Muscle of arm (tissue), 12 donors: ENCODE data around the gene TMEM87B. TPM values are rescaled to one million over a fixed set of nuclear protein-coding genes. Genes with fewer than 3 reads are reported as not detected.
"Not testable (repeated sequence)": the region's sequence is repeated elsewhere in the genome, so short reads cannot be mapped to it uniquely, and the experiment has no call there.

Experiments
- DNase-seq: peaks from one replicate; pipeline ENCODE4 v3.0.0-alpha.2; 2013
- polyA plus RNA-seq, 12 donors: library from polyadenylated mRNA; unstranded; fragments of 120-200 nt; gene quantifications; one replicate each; pipeline ENCODE4 v1.2.1, GENCODE V29; 2013; ENCODE audit not compliant: insufficient read length in 12 of 12

Gene TMEM87B
- polyA plus RNA-seq, 12 donors, result 12.4 to 26.2 (median 19.7) TPM; not detected in 1

- DNase-seq, result no peak
Observed at GRCh38 chr2:112032224-112032586, 22.9 kb upstream of the TMEM87B start.

DNA sequence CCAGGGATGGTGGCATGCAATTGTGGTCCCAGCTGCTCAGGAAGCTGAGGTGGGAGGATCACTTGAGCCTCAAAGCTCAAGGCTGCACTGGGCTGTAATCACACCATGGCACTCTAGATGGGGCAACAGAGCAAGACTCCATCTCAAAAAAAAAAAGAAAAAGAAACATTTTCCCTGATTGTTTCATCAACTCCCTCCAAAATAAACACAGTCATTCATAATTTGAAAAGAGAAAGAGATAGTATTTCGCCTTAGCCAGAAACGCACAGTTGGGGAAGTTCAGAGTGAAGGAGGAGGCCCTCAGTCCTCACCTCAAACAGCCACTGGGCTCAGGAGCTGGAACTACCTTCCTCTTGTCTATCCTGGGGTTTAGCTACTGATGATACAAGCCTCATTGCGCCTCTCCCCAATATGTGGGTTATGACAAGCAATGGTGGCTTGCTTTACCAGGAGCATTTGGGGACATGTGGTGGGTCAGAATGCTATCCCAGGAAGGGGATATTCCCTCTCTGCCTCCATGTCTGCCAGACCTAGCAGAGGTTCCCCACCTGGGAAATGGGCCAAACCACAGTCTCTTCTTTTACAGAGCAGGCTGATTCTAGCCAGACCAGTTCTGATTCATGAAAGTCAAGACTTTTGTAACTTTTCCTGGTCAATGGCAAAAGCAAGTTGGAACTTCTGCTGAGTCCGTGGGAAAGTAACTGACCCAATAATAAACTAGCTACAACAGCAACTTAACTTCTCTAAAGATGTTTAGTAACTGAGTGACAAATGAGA, 22.2 kb upstream of the TMEM87B start:
- DNase-seq, result no peak

GRCh38 chr2:112033600-112033999, 21.5 kb upstream of the TMEM87B start:
- DNase-seq, result no peak

GRCh38 chr2:112034924-112035323, 20.1 kb upstream of the TMEM87B start:
- DNase-seq, result no peak

GRCh38 chr2:112035786-112036185, 19.3 kb upstream of the TMEM87B start:
- DNase-seq, result no peak

DNA sequence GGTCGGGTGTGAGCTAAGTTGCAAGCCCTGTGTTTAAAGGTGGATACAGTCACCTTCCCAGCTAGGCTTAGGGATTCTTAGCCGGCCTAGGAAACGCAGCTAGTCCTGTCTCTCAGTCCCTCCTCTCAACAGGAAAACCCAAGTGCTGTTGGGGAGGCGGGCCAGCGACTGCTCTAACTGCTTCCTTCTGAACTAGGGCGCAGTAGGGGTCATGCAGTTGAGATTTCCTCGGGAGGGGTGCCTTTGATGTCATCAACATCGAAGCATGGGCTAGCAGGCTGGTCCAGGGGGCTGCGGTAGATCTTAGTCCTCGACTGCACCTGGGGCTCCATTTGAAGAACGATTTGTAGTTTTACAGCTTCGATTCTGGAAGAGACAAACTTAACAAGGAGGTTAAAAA, 15.5 kb upstream of the TMEM87B start:
- DNase-seq, result not testable (repeated sequence)

DNA sequence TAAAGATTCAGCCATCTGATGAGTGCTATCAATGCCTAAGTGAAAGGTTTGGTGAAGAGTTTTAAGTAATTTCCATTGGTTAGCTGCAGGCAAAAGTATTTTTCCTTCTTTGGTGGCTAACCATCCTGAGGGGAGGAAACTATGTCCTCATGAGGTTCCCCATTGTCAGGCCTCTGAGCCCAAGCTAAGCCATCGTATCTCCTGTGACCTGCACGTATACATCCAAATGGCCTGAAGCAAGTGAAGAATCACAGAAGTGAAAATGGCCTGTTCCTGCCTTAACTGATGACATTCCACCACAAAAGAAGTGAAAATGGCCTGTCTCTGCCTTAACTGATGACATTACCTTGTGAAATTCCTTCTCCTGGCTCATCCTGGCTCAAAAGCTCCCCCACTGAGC, 15.0 kb upstream of the TMEM87B start:
- DNase-seq, result not testable (repeated sequence)

GRCh38 chr2:112041460-112041859, 13.6 kb upstream of the TMEM87B start:
- DNase-seq, result not testable (repeated sequence)

DNA sequence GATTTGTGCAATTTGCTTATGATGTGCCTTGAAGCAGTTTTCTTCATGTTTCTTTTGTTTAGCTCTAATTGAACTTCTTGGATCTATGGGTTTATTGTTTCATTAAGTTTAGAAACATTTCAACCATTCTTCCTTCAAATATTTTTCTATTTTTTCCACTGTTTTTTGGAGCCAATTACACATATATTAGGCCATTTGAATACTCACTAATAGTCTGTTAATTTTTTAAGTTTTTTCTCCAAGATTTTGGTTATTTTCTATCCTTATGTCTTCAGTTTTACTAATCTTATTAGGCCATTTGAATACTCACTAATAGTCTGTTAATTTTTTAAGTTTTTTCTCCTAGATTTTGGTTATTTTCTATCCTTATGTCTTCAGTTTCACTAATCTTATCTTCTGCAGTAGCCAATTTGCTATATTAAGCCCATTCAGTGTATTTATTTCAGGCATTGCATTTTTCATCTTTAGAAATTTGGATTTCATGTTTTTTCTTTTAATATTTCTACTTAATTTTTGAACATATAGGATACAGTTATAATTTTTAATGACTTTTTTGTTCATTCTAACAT, 9.5 kb upstream of the TMEM87B start:
- DNase-seq, result no peak

- DNase-seq, result no peak
Observed at GRCh38 chr2:112046231-112046630, 8.8 kb upstream of the TMEM87B start.

DNA sequence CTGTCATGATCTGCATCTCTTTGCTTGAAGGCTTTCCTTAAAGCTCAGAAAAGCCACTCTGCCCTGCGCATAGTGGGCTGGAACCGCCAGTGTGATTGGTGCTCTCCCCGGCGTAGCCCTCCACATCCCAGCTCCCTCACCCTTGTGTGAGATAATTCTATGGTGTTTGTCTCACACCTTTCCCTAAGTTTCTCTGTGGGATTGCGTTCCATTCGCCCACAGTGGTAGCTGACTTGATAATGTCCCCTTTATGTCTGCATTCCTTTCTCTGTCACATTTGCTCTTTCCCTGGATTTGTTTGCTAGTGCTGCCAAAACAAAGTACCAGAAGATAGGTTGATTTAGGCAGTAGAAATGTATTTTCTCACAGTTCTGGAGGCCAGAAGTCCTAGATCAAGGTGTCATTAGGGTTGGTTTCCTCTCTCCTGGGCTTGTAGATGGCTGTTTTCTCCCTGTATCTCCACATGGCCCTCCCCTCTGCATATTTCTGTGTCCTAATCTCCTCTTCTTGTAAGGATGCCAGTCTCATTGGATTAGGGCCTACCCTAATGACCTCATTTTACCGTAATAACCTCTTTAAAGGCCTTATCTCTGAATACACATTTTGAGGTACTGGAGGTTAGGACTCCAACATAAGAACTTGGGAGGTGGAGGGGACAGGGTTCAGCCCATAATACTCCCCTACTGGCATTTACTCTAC, 7.4 kb upstream of the TMEM87B start:
- DNase-seq, result no peak

DNA sequence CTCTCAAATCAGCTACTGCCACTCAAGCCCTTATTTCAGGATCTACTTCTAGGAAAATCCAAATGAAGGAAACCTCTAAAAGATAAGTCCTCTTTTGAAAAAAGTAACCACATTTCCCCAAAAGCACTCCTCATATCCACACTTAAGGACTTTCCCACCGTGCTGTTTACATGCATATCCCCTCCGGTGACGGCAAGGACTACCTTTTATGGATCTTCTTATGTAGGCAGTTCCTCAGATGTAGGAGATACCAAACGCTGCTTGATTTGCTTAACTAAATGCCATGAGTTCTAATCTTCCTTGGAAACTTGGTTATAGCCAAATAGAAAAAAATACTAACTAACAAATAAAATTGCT, 6.9 kb upstream of the TMEM87B start:
- DNase-seq, result no peak

DNA sequence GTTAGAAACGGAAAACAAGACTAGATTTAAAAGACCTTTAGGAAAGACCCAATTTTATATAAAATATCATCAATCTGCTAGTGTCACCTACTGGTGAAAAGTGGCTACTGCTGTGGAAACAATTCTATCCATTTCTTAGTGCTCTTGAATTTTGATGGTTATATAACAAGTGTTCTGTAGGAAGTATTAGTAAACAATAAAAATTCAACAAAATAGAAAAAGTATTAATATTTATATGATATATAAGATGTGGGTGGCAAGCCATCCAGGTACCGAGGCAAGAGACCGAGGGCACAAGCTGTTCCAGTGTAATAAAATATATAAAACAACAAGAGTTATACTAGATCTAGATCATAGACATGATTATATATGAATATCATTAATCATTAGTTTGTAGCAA, 6.2 kb upstream of the TMEM87B start:
- DNase-seq, result peak; percentile 67

DNA sequence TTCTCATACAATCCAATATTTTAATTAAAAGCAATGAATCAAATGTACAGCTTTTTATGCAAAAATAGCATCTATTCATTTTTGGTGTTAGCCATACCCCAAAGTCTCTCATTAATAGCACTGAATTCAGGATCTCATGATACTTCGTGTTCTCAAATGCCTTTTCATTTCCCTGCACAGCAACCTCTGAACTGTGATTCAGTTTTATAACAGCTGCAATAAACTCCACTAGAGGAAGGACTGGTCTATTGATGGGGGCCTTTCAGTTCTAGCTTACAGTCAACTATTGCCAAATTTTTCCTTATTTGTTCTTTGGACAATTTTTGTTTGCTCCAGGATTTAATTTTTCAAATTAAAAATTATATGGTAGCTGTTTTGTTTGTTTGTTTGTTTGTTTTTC, 4.8 kb upstream of the TMEM87B start:
- no peak for DNase-seq

DNA sequence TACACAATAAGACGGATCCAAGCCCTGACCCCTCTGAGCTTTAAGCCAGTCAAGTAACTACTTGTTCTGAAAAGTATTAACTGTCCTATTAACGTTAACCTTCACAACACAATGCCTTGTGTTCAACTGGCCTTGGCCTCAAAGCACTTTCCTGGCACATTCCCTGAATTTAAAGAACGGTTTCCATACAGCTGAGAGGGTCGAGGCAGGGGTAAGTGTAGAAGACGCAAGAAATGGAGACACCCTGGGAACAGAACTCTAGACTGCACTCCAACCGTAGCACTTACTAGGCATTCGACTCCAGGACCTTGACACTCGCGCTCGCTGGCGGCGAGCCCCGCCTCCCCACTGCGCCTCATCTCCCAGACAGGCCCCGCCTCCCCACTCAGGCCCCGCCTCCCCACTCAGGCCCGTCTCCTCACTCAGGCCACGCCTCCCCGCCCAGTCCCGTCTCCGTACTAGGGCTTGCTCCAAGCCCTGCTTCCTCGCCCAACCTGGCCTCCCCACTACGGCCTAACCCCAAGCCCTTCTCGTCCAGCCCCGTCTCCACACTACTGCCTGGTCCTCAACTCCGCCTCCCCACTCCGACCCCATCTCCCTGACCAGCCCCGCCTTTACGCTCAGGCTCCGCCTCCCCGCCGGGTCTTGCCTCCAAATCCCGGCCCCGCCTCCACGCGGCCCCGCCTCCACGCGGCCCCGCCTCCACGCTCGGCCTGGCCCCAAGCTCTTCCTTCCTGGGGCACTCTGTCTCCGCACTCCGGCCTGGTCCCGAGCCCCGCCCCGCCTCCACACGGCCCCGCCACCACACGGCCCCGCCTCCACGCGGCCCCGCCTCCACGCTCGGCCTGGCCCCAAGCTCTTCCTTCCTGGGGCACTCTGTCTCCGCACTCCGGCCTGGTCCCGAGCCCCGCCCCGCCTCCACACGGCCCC, 887 bp upstream of the TMEM87B start:
- peak; percentile 94 for DNase-seq

- peak; percentile 90 for DNase-seq
Observed at GRCh38 chr2:112055730-112056625, 909 bp downstream of the TMEM87B start.

GRCh38 chr2:112056626-112056987, 1.5 kb downstream of the TMEM87B start:
- DNase-seq, result no peak

- DNase-seq, result no peak
Observed at GRCh38 chr2:112059671-112060070, 4.6 kb downstream of the TMEM87B start.

- no peak for DNase-seq
Observed at GRCh38 chr2:112061299-112061698, 6.2 kb downstream of the TMEM87B start.

DNA sequence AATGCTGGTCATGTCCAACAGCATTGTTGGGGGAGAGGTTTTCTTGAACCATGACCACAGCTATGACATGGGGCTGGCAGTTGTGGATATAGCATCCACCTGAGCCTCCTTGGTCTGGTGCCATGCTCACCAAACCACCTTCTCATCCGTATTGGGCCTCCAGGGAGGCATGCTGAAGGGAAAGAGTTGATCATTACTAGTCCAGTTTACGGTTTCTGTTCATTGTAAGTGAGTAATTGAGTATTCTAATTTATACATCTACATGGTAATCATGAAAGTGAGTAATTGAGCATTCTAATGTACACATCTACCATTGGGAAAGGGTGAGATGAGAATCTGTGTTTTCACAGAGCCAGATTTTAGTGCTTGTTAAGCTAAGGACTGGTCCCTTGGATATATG, 6.8 kb downstream of the TMEM87B start:
- DNase-seq, result no peak

DNA sequence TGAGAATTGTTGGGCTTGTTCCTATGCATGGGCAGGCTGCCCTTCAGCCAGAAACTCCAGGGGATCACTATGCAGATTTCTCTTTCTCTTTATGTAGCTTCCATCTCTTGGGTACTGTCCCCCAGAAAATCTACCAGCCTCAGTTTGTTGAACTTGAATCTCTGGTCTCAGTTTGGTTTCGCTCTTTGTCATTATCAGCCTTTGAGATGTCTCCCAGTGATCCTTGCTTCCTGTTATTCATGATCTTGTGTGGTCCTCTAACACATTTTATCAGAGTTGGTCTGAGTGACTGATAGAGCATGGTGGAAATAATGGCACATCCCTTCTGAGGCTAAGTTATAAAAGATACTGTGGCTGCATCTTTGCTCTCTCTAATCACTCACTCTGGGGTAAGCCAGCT, 7.8 kb downstream of the TMEM87B start:
- no peak for DNase-seq
